ENCODE data around the gene KCNQ1. TPM values are rescaled to one million over a fixed set of nuclear protein-coding genes. Genes with fewer than 3 reads are reported as not detected.

KCNQ1 gene
- polyA plus RNA-seq, 1 of the 3 experiments (the other 2 are of a cell fraction): 0.05 TPM

DNA sequence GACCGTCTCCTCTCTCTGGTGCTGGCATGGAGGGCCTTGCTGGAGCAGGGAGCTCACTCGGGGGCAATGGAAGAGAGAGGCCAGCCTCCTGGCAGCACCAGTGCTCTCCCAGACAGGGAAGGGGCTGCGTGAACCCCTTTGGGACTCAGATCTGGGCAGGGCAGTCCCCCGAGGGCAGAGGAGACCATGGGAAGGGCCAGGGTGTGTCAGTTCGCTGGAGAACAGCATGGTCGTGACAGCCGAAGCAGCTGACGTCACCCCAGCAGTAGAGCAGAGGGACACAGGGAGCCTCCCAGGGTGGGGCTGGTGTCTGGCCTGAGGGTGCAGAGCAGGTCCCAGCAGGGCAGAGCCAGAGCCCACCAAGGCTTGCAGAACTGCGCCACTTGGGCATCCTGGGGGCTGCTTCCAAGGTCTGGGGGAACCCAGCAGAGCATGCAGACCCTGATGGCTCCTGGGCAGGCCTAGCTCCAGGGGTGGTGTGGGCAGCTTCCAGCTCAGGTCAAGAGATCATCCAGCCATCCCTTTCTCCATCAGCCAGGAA lies 326.0 kb downstream of the KCNQ1 start:
- H3K9ac ChIP-seq: no peak overlapping the region
- no peak overlapping the region for H3K4me3 ChIP-seq (ENCODE audit: low read depth in 2 of 2, low read length in 1 of 2)
- no peak for DNase-seq
- no peaks in the 10 kb centered on the region for H3F3A ChIP-seq (replicated peaks; ENCODE audit: insufficient read depth)
- no peak for TF ChIP-seq MXI1 (IDR thresholded peaks at IDR 0.05; ENCODE audit: low read depth, low read length)
- no peak for TF ChIP-seq GABPA (IDR thresholded peaks at IDR 0.05; ENCODE audit: low read depth)
- no peak for TF ChIP-seq JUND (IDR thresholded peaks at IDR 0.05)
- TF ChIP-seq EZH2phosphoT487 (IDR thresholded peaks at IDR 0.05; ENCODE audit: borderline replicate concordance, low read depth): no peak
- no peak for TF ChIP-seq FOXJ3 (CRISPR knock-in tag; IDR thresholded peaks at IDR 0.05)
- TF ChIP-seq FOXM1 (IDR thresholded peaks at IDR 0.05; ENCODE audit: low read depth): no peak
- TF ChIP-seq CHD2 (IDR thresholded peaks at IDR 0.05; ENCODE audit: low read length, partially characterized antibody): no peak
- TF ChIP-seq GATA2 (CRISPR knock-in tag; IDR thresholded peaks at IDR 0.05): no peak
- no peaks in the 10 kb centered on the region for H4K20me1 ChIP-seq (ENCODE audit: insufficient read depth)
- ChIA-PET CTCF (interaction anchor here (1.4 to 1.5 kb wide), 2 partner anchors 8 to 239 kb away, joined by 5 to 6 read pairs; no protein-coding TSS in a partner anchor), POLR2A (no interaction called here)
- 100% methylated on average over 2 of the region's 9 CpGs for WGBS (ENCODE audit: low lambda C conversion rate)
- peaks cover 4 to 27% of the 10 kb centered on the region in 2 experiments; a peak in 1 of 4 replicates for H3K4me1 ChIP-seq (ENCODE audit: control insufficient read depth in 1 of 2, insufficient read depth in 2 of 2, low read depth in 1 of 2, low read length in 1 of 2)
- H3K79me2 ChIP-seq (ENCODE audit: insufficient read depth): no peaks in the 10 kb centered on the region
- no peak overlapping the region for H3K27ac ChIP-seq (ENCODE audit: low read depth in 2 of 2, low read length in 1 of 2)
- H3K9me3 ChIP-seq: no peaks in the 10 kb centered on the region
- no peaks in the 10 kb centered on the region for H3K36me3 ChIP-seq (replicated peaks in 1 of 2; ENCODE audit: control insufficient read depth in 1 of 2, insufficient read depth in 2 of 2, low read length in 1 of 2)
- H3K9me2 ChIP-seq: no peaks in the 10 kb centered on the region
- no peak overlapping the region for H2AFZ ChIP-seq (ENCODE audit: low read depth)
- H3K27me3 ChIP-seq (ENCODE audit: insufficient read depth): no peaks in the 10 kb centered on the region
- no peak overlapping the region for H3K4me2 ChIP-seq

- POLR2A ChIA-PET: no interaction called here
- Histone ChIP-seq H3K4me1 (ENCODE audit: control insufficient read depth in 1 of 2, insufficient read depth in 2 of 2, low read depth in 1 of 2, low read length in 1 of 2) (peaks cover 4 to 38% of the 10 kb centered on the region in 2 experiments; a peak in 1 of 4 replicates), H3K9me2 (no peaks in the 10 kb centered on the region), H3K9ac (no peak overlapping the region), H3K4me2 (no peak overlapping the region), H3F3A (replicated peaks; ENCODE audit: insufficient read depth) (no peaks in the 10 kb centered on the region), H3K4me3 (ENCODE audit: low read depth in 2 of 2, low read length in 1 of 2) (no peak overlapping the region), H3K9me3 (no peaks in the 10 kb centered on the region), H4K20me1 (ENCODE audit: insufficient read depth) (no peaks in the 10 kb centered on the region), H3K36me3 (replicated peaks in 1 of 2; ENCODE audit: control insufficient read depth in 1 of 2, insufficient read depth in 2 of 2, low read length in 1 of 2) (no peaks in the 10 kb centered on the region), H3K27ac (ENCODE audit: low read depth in 2 of 2, low read length in 1 of 2) (no peak overlapping the region; a peak in 1 of 4 replicates), H3K27me3 (ENCODE audit: insufficient read depth) (no peaks in the 10 kb centered on the region), H3K79me2 (ENCODE audit: insufficient read depth) (no peaks in the 10 kb centered on the region), H2AFZ (ENCODE audit: low read depth) (no peak overlapping the region)
- CTCF ChIA-PET: interaction anchor here (1.5 kb wide), 2 partner anchors 120 to 240 kb away, joined by 5 to 6 read pairs; no protein-coding TSS in a partner anchor
- TF ChIP-seq MXI1 (IDR thresholded peaks at IDR 0.05; ENCODE audit: low read depth, low read length) (no peak), SMC3 (IDR thresholded peaks at IDR 0.05; ENCODE audit: low read depth, low read length) (no peak)
- TF ChIP-seq, protein P1, sequence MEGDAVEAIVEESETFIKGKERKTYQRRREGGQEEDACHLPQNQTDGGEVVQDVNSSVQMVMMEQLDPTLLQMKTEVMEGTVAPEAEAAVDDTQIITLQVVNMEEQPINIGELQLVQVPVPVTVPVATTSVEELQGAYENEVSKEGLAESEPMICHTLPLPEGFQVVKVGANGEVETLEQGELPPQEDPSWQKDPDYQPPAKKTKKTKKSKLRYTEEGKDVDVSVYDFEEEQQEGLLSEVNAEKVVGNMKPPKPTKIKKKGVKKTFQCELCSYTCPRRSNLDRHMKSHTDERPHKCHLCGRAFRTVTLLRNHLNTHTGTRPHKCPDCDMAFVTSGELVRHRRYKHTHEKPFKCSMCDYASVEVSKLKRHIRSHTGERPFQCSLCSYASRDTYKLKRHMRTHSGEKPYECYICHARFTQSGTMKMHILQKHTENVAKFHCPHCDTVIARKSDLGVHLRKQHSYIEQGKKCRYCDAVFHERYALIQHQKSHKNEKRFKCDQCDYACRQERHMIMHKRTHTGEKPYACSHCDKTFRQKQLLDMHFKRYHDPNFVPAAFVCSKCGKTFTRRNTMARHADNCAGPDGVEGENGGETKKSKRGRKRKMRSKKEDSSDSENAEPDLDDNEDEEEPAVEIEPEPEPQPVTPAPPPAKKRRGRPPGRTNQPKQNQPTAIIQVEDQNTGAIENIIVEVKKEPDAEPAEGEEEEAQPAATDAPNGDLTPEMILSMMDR (IDR thresholded peaks at IDR 0.05): no peak
- DNase-seq: no peak
- 78% methylated on average over 7 of the region's 12 CpGs for WGBS (ENCODE audit: low lambda C conversion rate)
These were observed 327.1 kb downstream of the KCNQ1 start for GRCh38 chr11:2771758-2772466.

Data from SK-N-SH (cell line).